GM12878 (cell line): ENCODE data around the gene TNFRSF8. TPM values are rescaled to one million over a fixed set of nuclear protein-coding genes. Genes with fewer than 3 reads are reported as not detected.

Experiments
- CREM ChIP-seq: IDR thresholded peaks from 2 replicates; pipeline ENCODE4 v1.6.1; 2014; ENCODE audit warnings: antibody characterized with exemption, low read depth
- NFYB ChIP-seq: IDR thresholded peaks from 2 replicates; pipeline ENCODE4 v1.6.1; 2011; ENCODE audit warnings: low read depth, mild to moderate bottlenecking, low read length, improper control_type of control experiment, moderate library complexity; ENCODE audit not compliant: insufficient read depth
- PKNOX1 ChIP-seq: fragments of 450-650 bp; IDR thresholded peaks from 2 replicates; pipeline ENCODE4 v1.6.1; 2016; ENCODE audit warnings: mild to moderate bottlenecking
- RFX5 ChIP-seq: IDR thresholded peaks from 2 replicates; pipeline ENCODE4 v1.6.1; 2011; ENCODE audit warnings: low read depth, low read length, improper control_type of control experiment
- SPI1 ChIP-seq: IDR thresholded peaks from 2 replicates; pipeline ENCODE4 v1.6.1; 2011; ENCODE audit warnings: low read depth, mild to moderate bottlenecking, low read length, moderate library complexity, borderline replicate concordance; ENCODE audit not compliant: insufficient read depth
- STAT3 ChIP-seq: IDR thresholded peaks from 2 replicates; pipeline ENCODE4 v1.6.1; 2011; ENCODE audit warnings: low read depth, low read length, improper control_type of control experiment
- SUPT20H ChIP-seq: IDR thresholded peaks from 2 replicates; pipeline ENCODE4 v1.6.1; 2011; ENCODE audit warnings: low read depth, mild to moderate bottlenecking, low read length, moderate library complexity, borderline replicate concordance; ENCODE audit not compliant: control insufficient read depth
- TCF7 ChIP-seq: IDR thresholded peaks from 2 replicates; pipeline ENCODE4 v1.6.1; 2014; ENCODE audit warnings: antibody characterized with exemption, borderline replicate concordance
- ZBED1 ChIP-seq: IDR thresholded peaks from 2 replicates; pipeline ENCODE4 v1.6.1; 2016; ENCODE audit warnings: borderline replicate concordance
- ZBTB11 ChIP-seq: fragments of 450-650 bp; formaldehyde crosslinking; IDR thresholded peaks from 2 replicates; pipeline ENCODE4 v1.5.0; 2022; ENCODE audit warnings: mild to moderate bottlenecking, missing genetic modification characterization
- polyA plus RNA-seq, 11 experiments: library from polyadenylated mRNA; depleted of rRNA in 4 of 11; unstranded in 6 of 11; stranded (reverse) in 5 of 11; fragments of >200 nt; fragmentation: Nextera tagmentation in 4 of 11; fragmentation: Illumina TruSeq in 1 of 11; extraction: Ambion mirVana in 4 of 11; extraction: Trizol in 1 of 11; gene quantifications; 1 replicate in 1 of 11; 2 replicates in 10 of 11; pipeline versions ENCODE4 v1.2.1 to v1.2.3, GENCODE V29; 2011 to 2016; ENCODE audit warnings: inconsistent platforms in 2 of 11, missing spikeins in 2 of 11, low read depth in 1 of 11
- total RNA-seq, 4 experiments: library from RNA; depleted of rRNA in 3 of 4; stranded (reverse); fragments of >200 nt in 3 of 4; fragmentation: Illumina TruSeq in 1 of 4; extraction: Trizol in 1 of 4; gene quantifications; 2 replicates each; pipeline versions ENCODE4 v1.2.1 to v1.2.3, GENCODE V29; 2013 to 2021
- TF ChIP-seq, protein P1 (sequence below): fragments of 450-650 bp; formaldehyde crosslinking; IDR thresholded peaks from 2 replicates; pipeline ENCODE4 v1.4.0; 2022; ENCODE audit warnings: mild to moderate bottlenecking, moderate library complexity
- TF ChIP-seq, protein P2 (sequence below): fragments of 450-650 bp; IDR thresholded peaks from 2 replicates; pipeline ENCODE4 v1.6.1; 2018; ENCODE audit warnings: borderline replicate concordance, mild to moderate bottlenecking; ENCODE audit not compliant: partially characterized antibody

The TNFRSF8 gene
- total and polyA plus RNA-seq, 10 of the 15 experiments (the other 5 are each of a cell fraction or from before 2014, with no cell fraction given): 9.8 to 114 (median 58.8) TPM

DNA sequence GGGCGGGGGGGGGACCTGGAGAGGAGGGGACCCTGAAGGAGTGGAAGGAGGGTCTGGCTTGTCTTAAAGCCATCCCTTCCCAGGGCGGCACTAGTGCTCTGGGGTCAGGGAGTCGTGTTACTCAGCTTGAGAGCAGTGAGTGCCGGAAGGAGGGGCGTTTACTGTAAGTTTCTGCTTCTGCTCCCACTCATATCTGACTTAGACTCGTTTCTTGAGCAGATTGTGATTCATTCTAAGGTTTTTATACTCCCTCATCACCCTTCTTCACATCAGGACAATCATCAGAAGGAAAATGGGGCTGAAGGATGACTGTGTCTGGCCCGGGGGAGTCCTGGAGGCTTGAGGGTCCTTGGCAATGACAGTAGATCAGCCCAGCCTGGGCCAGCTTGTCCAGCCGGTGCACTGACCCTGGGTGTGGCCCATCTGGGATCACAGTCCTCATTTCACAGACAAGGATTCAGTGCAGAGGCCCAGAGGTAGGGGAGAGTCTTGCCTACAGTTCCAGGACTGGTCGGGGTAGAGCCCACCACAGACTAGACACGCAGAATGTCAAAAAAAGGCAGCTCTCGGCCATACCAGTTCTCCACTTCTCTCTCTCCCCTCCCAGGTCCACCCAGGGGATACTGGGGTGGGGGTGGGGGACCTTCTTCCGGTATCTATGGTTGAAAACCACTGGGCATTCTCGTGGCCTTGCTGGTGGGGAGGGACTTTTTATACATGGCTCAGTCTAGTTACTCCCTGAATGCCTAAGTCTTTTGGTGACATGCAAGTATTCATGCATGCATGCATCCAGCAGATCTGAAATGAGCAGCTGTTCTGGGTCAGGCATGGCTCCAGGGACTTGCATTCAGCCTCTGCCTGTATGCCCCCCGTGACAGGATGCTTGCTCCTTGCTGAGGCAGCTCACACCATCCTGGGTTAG is 5.1 kb downstream of the TNFRSF8 start (continued):
- TF ChIP-seq, protein P1, sequence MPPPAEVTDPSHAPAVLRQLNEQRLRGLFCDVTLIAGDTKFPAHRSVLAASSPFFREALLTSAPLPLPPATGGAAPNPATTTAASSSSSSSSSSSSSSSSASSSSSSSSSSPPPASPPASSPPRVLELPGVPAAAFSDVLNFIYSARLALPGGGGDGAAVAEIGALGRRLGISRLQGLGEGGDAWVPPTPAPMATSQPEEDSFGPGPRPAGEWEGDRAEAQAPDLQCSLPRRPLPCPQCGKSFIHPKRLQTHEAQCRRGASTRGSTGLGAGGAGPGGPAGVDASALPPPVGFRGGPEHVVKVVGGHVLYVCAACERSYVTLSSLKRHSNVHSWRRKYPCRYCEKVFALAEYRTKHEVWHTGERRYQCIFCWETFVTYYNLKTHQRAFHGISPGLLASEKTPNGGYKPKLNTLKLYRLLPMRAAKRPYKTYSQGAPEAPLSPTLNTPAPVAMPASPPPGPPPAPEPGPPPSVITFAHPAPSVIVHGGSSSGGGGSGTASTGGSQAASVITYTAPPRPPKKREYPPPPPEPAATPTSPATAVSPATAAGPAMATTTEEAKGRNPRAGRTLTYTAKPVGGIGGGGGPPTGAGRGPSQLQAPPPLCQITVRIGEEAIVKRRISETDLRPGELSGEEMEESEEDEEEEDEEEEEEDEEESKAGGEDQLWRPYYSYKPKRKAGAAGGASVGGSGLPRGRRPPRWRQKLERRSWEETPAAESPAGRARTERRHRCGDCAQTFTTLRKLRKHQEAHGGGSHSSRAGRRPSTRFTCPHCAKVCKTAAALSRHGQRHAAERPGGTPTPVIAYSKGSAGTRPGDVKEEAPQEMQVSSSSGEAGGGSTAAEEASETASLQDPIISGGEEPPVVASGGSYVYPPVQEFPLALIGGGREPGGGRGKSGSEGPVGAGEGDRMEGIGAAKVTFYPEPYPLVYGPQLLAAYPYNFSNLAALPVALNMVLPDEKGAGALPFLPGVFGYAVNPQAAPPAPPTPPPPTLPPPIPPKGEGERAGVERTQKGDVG (CRISPR knock-in tag): no peak
- no peak for TF ChIP-seq NFYB
- TF ChIP-seq TCF7: no peak
- TF ChIP-seq RFX5: no peak
- TF ChIP-seq ZBTB11 (CRISPR knock-in tag): no peak
- TF ChIP-seq SUPT20H: no peak
- TF ChIP-seq STAT3: 0 out of 2 replicates have a peak, but pooled peaks have one; percentile 38
- TF ChIP-seq, protein P2, sequence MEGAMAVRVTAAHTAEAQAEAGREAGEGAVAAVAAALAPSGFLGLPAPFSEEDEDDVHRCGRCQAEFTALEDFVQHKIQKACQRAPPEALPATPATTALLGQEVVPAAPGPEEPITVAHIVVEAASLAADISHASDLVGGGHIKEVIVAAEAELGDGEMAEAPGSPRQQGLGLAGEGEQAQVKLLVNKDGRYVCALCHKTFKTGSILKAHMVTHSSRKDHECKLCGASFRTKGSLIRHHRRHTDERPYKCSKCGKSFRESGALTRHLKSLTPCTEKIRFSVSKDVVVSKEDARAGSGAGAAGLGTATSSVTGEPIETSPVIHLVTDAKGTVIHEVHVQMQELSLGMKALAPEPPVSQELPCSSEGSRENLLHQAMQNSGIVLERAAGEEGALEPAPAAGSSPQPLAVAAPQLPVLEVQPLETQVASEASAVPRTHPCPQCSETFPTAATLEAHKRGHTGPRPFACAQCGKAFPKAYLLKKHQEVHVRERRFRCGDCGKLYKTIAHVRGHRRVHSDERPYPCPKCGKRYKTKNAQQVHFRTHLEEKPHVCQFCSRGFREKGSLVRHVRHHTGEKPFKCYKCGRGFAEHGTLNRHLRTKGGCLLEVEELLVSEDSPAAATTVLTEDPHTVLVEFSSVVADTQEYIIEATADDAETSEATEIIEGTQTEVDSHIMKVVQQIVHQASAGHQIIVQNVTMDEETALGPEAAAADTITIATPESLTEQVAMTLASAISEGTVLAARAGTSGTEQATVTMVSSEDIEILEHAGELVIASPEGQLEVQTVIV: no peak
- peak; percentile 38 for TF ChIP-seq CREM
- peak; percentile 23; the same call in 1 of the 2 replicates for TF ChIP-seq ZBED1
- no peak for TF ChIP-seq PKNOX1
- TF ChIP-seq SPI1: peak; percentile 36; the same call in 1 of the 2 replicates
